K562 (cell line): ENCODE measurements around the gene ANO6. TPM values are rescaled to one million over a fixed set of nuclear protein-coding genes. Genes with fewer than 3 reads are reported as not detected.
A peak's percentile ranks its signal among the peaks of the same experiment; 100 is the strongest.

Experiments used
- BRF1 ChIP-seq: IDR thresholded peaks from 3 replicates; pipeline ENCODE4 v1.6.1; 2011; ENCODE audit warnings: borderline replicate concordance, mild to moderate bottlenecking; ENCODE audit not compliant: insufficient read length; ENCODE audit errors: extremely low read depth
- CBX5 ChIP-seq: IDR thresholded peaks from 2 replicates; pipeline ENCODE4 v1.6.1; 2014; ENCODE audit warnings: low read depth, borderline replicate concordance
- HDAC2 ChIP-seq: fragments of 450-650 bp; IDR thresholded peaks from 2 replicates; pipeline ENCODE4 v1.6.1; 2016; ENCODE audit warnings: mild to moderate bottlenecking
- HDAC6 ChIP-seq: IDR thresholded peaks from 2 replicates; pipeline ENCODE4 v1.6.1; 2012; ENCODE audit warnings: low read depth, mild to moderate bottlenecking, control low read depth, inconsistent platforms, low read length, moderate library complexity
- HMBOX1 ChIP-seq: sonication (generic); IDR thresholded peaks from 2 replicates; pipeline ENCODE4 v1.6.1; 2016
- UBTF ChIP-seq, 2 experiments: IDR thresholded peaks; 2 replicates each; pipeline ENCODE4 v1.6.1; 2012; ENCODE audit warnings: improper control_type of control experiment in 2 of 2, low read depth in 2 of 2, low read length in 2 of 2, borderline replicate concordance in 1 of 2
- ZNF609 ChIP-seq: sonication (generic); formaldehyde crosslinking; IDR thresholded peaks from 2 replicates; pipeline ENCODE4 v1.8.1; 2023; ENCODE audit warnings: missing genetic modification reagents, mild to moderate bottlenecking, borderline replicate concordance
- ZNF655 ChIP-seq: fragments of 250-450 bp; sonication (Bioruptor Pico); IDR thresholded peaks from 2 replicates; pipeline ENCODE4 v1.5.0; 2021
- polyA plus RNA-seq, 8 experiments: library from polyadenylated mRNA; depleted of rRNA in 4 of 8; stranded (reverse) in 5 of 8; unstranded in 3 of 8; fragments of >200 nt; fragmentation: Nextera tagmentation in 2 of 8; fragmentation: Illumina TruSeq in 1 of 8; extraction: Ambion mirVana in 2 of 8; extraction: Trizol in 1 of 8; gene quantifications; 2 replicates each; pipeline versions ENCODE4 v1.2.1 to v1.2.3, GENCODE V29; 2011 to 2014; ENCODE audit warnings: inconsistent platforms in 1 of 8, missing spikeins in 1 of 8
- total RNA-seq, 7 experiments: library from RNA; depleted of rRNA in 6 of 7; stranded (reverse); fragments of >200 nt in 6 of 7; fragmentation: Illumina TruSeq in 2 of 7; extraction: Trizol in 2 of 7; gene quantifications; 2 replicates each; pipeline versions ENCODE4 v1.2.1 to v1.2.3, GENCODE V29; 2011 to 2021; ENCODE audit warnings: low replicate concordance in 1 of 7

ANO6 gene
- total and polyA plus RNA-seq, 9 of the 15 experiments (the other 6 are each of a cell fraction or from before 2014, with no cell fraction given), result 3.5 to 24.7 (median 20.3) TPM

GRCh38 chr12:45227316-45228067, 11.6 kb downstream of the ANO6 start (continued):
- TF ChIP-seq UBTF (IDR thresholded peaks at IDR 0.05; ENCODE audit: borderline replicate concordance in 1 of 2, low read depth in 2 of 2, low read length in 2 of 2), result no peak
- TF ChIP-seq ZNF609 (CRISPR knock-in tag), result no peak
- peak; percentile 79; the same call in 1 of the 2 replicates for TF ChIP-seq HDAC2
- no peak for TF ChIP-seq HMBOX1
- TF ChIP-seq ZNF655 (CRISPR knock-in tag), result no peak
- no peak for TF ChIP-seq BRF1
- no peak for TF ChIP-seq CBX5
- TF ChIP-seq HDAC6, result no peak
